Thyroid gland (tissue), 4 donors: ENCODE results near the gene SLC25A27.

Source experiments
- POLR2A ChIP-seq, 2 donors: fragments of 450-650 bp; IDR thresholded peaks; one replicate each; pipeline ENCODE4 v1.6.1; 2017; ENCODE audit warnings: antibody characterized with exemption in 2 of 2, mild to moderate bottlenecking in 2 of 2, moderate library complexity in 1 of 2
- TF ChIP-seq, protein P1 (sequence below), 6 experiments: fragments of 200-600 bp in 3 of 6; fragments of 450-650 bp in 3 of 6; sonication (generic) in 3 of 6; IDR thresholded peaks; one replicate each; pipeline ENCODE4 v1.5.1; 2016 to 2019; ENCODE audit warnings: antibody characterized with exemption in 6 of 6, mild to moderate bottlenecking in 2 of 6, inconsistent platforms in 1 of 6, moderate library complexity in 1 of 6

- TF ChIP-seq POLR2A (IDR thresholded peaks at IDR 0.05): no peak
- TF ChIP-seq, protein P1, sequence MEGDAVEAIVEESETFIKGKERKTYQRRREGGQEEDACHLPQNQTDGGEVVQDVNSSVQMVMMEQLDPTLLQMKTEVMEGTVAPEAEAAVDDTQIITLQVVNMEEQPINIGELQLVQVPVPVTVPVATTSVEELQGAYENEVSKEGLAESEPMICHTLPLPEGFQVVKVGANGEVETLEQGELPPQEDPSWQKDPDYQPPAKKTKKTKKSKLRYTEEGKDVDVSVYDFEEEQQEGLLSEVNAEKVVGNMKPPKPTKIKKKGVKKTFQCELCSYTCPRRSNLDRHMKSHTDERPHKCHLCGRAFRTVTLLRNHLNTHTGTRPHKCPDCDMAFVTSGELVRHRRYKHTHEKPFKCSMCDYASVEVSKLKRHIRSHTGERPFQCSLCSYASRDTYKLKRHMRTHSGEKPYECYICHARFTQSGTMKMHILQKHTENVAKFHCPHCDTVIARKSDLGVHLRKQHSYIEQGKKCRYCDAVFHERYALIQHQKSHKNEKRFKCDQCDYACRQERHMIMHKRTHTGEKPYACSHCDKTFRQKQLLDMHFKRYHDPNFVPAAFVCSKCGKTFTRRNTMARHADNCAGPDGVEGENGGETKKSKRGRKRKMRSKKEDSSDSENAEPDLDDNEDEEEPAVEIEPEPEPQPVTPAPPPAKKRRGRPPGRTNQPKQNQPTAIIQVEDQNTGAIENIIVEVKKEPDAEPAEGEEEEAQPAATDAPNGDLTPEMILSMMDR (IDR thresholded peaks at IDR 0.05): no peak
Observed at GRCh38 chr6:46719099-46719498, 66.3 kb downstream of the SLC25A27 start.
